ENCODE data around the gene RAPGEFL1.

Gene RAPGEFL1

GRCh38 chr17:40241252-40241834, 64.1 kb downstream of the RAPGEFL1 start:
- DNase-seq (ENCODE audit: extremely low read depth, low read depth): no peak
- TF ChIP-seq, protein P1, sequence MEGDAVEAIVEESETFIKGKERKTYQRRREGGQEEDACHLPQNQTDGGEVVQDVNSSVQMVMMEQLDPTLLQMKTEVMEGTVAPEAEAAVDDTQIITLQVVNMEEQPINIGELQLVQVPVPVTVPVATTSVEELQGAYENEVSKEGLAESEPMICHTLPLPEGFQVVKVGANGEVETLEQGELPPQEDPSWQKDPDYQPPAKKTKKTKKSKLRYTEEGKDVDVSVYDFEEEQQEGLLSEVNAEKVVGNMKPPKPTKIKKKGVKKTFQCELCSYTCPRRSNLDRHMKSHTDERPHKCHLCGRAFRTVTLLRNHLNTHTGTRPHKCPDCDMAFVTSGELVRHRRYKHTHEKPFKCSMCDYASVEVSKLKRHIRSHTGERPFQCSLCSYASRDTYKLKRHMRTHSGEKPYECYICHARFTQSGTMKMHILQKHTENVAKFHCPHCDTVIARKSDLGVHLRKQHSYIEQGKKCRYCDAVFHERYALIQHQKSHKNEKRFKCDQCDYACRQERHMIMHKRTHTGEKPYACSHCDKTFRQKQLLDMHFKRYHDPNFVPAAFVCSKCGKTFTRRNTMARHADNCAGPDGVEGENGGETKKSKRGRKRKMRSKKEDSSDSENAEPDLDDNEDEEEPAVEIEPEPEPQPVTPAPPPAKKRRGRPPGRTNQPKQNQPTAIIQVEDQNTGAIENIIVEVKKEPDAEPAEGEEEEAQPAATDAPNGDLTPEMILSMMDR (IDR thresholded peaks at IDR 0.05; ENCODE audit: low read depth, low read length): no peak

DNA sequence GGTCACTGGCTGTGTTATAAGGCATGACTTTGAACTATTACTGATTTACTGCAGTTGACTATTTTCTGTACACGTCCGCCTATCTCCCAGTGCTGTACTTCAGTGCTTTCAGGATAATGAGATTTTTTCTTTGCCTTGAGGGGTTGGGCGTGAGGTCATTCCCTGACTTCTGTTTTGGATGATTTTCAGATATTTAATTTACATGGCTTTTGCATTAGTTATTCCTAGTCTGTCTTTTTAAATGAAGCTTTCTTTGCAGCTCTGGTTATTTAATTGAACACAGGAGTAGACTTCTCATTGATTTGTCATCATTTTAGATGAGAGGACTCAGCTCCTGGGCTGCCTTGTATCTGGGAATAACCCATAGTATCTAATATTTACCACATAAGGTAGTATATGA, 65.5 kb downstream of the RAPGEFL1 start:
- DNase-seq (ENCODE audit: extremely low read depth, low read depth): no peak

GRCh38 chr17:40243761-40244160, 66.5 kb downstream of the RAPGEFL1 start:
- DNase-seq (ENCODE audit: extremely low read depth, low read depth): no peak
- TF ChIP-seq, protein P1 (IDR thresholded peaks at IDR 0.05; ENCODE audit: low read depth, low read length): no peak

More for the DNA sequence above, 65.5 kb downstream of the RAPGEFL1 start:
- TF ChIP-seq, protein P1 (IDR thresholded peaks at IDR 0.05; ENCODE audit: low read depth, low read length): no peak

DNA sequence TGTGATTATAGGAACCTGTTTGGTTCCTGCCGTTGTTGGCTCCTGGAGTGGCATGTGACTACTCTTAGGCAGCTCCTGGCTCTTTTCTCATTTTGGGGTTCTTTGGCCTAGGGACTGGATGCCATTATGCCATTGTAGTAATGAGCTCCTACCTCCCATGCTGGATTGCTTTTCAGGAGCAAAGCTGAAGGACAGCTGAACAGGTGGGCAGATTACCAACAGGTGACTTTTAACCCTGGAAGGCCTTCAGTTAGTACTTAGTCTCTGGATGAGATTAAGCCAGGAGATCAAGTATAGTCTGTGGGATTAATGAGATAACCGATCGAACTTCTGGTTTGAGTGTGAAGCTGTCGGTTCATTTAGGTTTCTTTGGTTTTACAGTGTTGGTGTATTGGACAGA, 67.0 kb downstream of the RAPGEFL1 start:
- no peak for DNase-seq (ENCODE audit: extremely low read depth, low read depth)
- TF ChIP-seq, protein P1 (IDR thresholded peaks at IDR 0.05; ENCODE audit: low read depth, low read length): no peak

All from AG09319 (cell line).